ENCODE measurements around the gene TCERG1.
"Not testable (repeated sequence)": the region's sequence is repeated elsewhere in the genome, so short reads cannot be mapped to it uniquely, and the experiment has no call there.

TCERG1 gene

DNA sequence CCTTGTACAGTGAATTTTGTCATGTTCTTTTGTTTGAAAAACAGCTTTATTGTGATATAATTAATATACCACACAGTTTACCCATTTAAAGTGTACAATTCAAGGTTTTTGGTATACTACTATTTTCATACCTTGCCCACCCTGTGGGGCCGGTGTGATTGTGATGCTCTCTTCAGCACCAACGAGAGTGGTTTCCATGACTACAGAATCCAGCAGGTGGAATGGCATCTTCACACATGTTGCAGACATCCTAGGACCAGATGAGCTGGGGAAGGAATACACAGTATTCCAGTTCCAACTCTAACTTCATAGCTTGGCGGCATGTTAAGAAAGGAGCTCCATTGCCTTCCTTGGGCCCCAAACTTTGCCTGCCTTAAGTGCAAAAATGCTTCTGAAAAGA is 76.6 kb downstream of the TCERG1 start:
- no peak for DNase-seq

GRCh38 chr5:146527785-146528184 is 80.7 kb downstream of the TCERG1 start:
- DNase-seq = no peak

GRCh38 chr5:146528236-146528635 is 81.1 kb downstream of the TCERG1 start:
- DNase-seq = no peak

GRCh38 chr5:146529984-146530383 is 82.9 kb downstream of the TCERG1 start:
- peak in 1 of 5 experiments; percentile 19 for DNase-seq

GRCh38 chr5:146533260-146533857 is 86.2 kb downstream of the TCERG1 start:
- peak; percentile 16 to 84 (median 49) for DNase-seq

- no peak for DNase-seq
Observed at GRCh38 chr5:146533882-146534281, 86.7 kb downstream of the TCERG1 start.

DNA sequence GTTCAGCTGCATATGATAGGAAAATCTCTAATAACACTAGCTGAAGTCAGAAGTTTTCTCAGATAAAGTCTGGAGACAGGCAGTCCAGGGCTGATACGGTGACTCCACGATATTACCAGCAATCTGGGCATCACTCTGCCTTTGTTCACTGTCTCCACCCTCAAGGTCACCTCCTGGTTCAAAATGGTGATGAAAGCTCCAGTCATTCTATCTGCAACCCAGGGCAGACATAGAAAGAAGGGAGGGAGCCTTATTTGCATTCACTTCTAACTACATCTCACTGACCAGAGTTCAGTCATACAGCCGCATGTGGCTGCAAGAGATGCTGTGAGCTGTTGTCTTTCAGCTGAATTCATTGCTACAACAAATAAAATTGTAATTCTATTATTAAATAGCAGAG is 91.3 kb downstream of the TCERG1 start:
- no peak for DNase-seq

- DNase-seq = no peak
Observed at GRCh38 chr5:146539973-146540372, 92.8 kb downstream of the TCERG1 start.

GRCh38 chr5:146540414-146540813 is 93.3 kb downstream of the TCERG1 start:
- no peak for DNase-seq

GRCh38 chr5:146541958-146542849 is 95.1 kb downstream of the TCERG1 start:
- DNase-seq = peak; percentile 12 to 57 (median 33)

GRCh38 chr5:146544232-146544631 is 97.1 kb downstream of the TCERG1 start:
- DNase-seq = no peak

DNA sequence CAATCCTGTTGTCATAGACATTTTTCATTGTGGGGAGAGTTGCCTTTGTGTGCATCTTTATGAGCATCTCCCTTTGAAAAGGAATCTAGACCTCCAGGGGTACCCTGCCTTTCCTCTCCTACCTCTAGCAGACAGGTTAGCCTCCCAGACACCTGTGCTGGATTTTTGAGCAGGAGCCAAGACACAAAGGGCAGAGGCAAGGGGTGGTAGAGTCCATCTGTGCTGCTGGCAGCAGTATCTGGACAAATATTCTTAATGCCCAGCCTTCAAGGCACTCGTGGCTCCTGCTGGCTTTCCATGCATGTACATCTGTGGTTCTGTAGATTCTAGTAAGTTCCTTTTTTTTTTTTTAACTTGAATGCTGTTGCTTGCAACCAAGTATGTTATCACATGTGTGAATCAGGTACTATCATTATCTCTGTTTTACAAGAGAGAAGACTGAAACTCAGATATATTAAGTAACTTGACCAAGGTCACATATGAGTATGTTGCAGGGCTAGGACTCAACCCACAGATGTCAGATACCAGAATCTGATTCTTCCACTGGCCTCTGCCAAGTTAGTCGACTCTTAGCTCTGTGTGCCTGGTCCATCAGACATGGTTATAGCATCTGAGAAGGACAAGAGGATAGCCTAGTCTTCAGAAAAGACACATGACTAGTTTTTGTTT is 101.8 kb downstream of the TCERG1 start:
- DNase-seq = peak in 1 of 5 experiments; percentile 8

DNA sequence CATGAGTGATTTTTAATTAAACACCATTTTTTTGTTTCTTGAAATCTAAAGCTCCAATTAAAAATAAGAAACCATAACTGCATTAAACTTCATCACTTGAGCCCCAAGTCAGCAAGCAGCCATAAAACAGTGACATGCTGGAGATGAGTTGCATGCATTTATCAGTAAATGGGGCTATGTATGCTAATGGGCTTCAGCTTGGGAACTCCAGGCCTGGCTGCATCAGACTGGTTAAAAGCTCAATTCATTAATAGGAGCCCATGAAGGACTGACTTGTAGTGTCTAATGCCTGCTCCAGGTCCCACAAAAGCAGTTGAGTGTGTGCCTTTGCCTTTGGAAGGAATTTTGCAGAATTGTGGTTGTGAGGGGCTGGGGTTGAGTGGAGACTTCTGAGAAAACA is 102.5 kb downstream of the TCERG1 start:
- DNase-seq = no peak

GRCh38 chr5:146553446-146553845 is 106.3 kb downstream of the TCERG1 start:
- no peak for DNase-seq

- DNase-seq = not testable (repeated sequence)
Observed at GRCh38 chr5:146556884-146557283, 109.8 kb downstream of the TCERG1 start.

DNA sequence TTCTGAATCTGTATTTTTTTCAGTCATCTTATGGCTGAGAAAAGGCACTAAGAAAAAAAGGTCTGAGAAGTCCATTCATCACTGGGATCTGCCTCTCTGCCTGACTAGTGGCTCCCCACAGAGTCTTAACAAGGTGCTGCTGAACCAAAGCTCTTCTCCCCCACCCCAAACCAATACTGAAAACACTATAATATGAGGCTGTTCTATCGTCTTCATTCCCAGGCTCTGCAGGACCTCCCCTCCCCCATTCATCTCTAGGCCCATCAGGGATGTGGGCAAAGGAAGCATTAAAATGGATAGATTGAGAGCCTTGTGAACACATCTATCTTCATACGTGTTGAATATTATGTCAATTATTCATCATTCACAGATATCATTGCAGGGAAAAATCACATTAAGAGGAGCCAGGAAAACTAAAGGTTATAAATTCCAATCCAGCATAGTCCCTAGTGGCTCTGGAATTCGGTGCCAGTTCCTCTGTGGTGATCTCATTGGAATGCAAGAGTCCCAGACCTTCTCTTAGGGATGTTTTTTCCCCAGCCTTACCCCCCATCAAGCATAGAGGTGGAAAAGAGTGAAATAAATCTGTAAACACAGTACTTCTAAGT is 113.2 kb downstream of the TCERG1 start:
- no peak for DNase-seq

Data from T-helper 2 cell (primary cell).